RKO (cell line): ENCODE data around the gene CTDSP2.
"Not testable (repeated sequence)": the region's sequence is repeated elsewhere in the genome, so short reads cannot be mapped to it uniquely, and the experiment has no call there.

Source experiments
- DNase-seq: peaks from one replicate; pipeline ENCODE4 v3.0.0-alpha.2; 2016; ENCODE audit warnings: low spot score

Gene CTDSP2

DNA sequence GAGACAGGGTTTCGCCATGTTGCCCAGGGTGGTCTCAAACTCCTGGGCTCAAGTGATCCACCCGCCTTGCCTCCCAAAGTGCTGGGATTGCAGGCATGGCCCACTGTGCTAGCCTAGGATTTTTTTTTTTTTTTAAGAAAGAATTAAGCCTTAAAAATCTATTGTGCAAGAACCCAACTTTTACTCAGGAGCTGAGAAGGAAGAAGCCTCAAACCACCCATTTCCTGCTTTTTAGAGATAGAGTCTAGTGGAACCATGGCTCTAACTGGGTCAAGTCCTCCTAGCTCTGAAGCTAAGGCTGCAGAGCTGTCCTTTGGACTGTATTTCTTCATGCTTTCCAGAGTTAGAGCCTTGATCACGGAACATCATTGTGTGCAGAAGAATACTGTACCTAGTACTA, 65.3 kb downstream of the CTDSP2 start:
- DNase-seq: no peak

DNA sequence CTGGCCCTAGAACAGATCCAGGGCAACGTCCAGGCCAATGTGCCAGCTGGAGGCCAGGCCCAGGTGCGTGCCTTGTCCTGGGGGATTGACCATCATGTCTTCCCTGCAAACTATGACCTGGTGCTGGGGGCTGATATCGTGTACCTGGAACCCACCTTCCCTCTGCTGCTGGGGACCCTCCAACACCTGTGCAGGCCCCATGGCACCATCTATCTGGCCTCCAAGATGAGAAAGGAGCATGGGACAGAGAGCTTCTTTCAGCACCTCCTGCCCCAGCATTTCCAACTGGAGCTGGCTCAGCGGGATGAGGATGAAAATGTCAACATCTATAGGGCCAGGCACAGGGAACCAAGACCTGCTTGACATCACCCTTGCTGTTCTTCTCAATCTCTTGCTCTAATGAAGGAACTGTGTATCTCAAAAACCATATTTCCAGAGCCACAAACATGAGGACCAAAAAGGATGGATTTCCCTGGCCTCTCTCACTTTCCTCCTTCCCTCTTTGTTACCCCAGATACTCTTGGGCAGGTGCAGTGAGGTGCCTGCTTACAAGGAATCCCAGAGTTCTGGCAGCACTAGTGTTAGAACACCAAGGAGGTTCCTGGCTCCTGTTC, 66.1 kb downstream of the CTDSP2 start:
- DNase-seq: no peak

DNA sequence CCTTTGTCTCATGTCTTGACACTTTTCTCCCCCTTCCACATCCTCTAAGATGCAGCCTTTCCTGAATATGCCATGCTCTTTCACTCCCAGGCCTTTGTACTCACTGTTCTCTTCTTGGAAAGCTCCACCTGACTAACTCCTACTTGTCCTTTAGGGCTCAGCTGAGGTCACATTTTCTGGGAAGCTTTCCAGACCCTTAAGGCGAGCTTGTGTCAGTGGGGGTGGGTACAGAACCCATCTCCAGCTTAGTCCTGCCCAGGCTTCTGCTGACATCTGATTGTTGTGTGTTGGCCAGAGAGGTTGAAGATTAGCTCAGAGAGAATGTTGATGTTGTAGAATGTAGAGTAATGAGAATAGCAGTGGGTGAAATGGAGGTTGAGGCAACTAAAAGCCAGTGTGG, 66.8 kb downstream of the CTDSP2 start:
- DNase-seq: no peak

DNA sequence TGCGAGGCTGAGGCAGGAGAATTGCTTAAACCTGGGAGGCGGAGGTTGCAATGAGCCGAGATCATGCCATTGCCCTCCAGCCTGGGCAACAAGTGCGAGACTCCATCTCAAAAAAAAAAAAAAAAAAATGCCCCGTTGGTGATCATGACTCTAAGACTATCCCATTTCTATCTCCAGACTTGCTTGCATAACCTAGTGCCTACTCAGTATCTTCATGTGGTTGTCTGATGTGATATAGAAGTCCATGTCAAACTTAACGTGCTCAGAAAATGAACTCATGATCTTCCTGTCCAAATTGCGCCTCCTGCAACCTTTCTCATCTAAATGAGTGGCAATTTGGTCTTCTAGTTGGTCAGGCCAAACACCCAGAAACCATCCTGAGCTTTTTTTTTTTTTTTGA, 68.6 kb downstream of the CTDSP2 start:
- DNase-seq: no peak

DNA sequence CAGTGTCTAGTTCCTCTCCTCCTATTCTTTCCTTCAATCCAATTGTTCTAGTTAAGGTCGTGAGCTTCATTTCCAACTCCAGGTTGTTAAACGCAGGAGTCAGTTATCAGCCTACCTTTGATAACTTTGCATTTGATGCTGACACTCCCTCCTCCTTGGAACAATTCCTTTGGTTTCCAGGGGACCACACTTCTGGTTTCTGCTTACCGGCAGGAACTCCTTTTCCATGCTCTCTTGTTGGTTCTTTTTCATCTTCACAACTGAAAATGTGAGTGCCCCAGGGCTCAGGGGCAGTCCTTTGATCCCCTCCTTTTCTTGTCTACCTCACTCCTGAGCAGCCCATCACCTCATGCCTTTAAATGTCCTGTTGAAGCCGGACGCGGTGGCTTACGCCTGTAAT, 69.2 kb downstream of the CTDSP2 start:
- DNase-seq: no peak

DNA sequence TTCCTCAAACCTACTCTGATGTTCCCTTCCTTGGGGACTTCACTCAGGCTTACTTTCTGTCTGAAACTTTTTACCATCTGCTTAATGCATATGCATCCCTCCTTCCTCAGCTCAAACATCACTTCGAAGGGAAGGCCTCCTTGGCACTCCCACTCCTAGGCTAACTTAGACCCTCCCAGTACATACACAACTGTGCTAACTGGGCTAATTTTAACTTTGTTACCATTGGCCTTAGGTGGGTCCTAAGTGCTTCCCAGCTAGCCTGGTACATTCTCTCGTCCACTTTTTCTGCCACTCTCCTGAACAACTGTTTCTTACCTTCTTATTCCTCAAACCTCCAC, 70.3 kb downstream of the CTDSP2 start:
- DNase-seq: no peak

DNA sequence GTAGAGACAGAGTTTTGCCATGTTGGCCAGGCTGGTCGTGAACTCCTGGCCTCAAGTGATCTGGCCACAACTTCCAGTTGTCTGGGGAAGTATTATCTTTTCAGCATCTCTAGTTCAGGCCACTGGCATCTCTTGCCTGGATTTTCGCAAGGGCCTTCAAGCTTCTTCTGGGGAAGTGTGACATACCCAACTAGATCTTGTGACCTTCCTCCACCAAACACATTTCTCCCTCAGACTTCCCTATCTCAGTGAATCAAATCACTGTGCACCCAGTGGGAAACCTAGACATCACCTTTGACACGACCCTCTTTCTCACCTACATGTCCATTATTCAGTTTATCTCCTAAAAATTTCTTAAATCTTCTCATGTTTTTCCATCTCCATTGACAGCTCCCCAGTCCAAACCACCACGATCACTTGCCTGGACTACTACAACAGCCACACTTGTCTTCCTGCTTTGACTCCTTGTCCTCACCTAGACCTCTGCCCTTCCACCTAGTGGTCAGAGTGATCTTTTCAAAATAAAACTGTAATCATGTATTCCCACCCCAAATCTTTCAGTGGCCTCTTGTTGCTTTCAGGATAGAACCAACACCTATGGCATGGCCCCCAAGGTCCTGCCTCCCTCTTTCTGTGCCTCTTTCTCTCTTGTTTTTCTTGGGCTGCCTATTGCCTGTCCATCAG, 70.8 kb downstream of the CTDSP2 start:
- DNase-seq: peak; percentile 47

DNA sequence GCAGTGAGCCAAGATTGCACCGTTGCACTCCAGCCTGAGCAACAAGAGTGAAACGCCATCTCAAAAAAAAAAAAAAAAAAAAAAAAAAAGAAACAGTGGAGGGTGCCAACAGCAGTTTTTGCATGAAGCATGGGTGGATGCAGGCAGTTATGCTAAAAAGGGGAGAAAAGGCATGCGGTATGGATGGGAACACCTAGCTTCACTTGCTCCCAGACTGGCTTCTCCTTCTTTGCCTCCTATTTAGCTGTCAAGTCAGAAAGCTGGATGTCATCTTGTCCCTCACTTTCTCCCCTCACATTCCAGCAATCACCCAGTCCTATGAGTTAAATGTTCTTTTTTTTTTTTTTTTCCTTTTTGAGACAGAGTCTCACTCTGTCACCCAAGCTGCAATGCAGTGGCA, 71.5 kb downstream of the CTDSP2 start:
- no peak for DNase-seq

DNA sequence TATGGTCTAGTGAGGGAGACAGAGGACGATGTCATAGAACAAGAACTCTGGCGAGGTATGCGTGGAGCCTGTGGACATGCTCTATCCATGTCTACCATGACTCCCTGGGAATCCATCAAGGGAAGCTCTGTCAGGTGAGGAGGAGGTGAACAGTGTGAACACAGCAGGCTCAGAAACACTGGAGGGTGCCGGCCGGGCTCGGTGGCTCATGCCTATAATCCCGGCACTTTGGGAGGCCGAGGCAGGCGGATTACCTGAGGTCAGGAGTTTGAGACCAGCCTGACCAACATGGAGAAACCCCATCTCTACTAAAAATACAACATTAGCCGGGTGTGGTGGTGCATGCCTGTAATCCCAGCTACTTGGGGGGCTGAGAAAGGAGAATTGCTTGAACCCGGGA, 71.9 kb downstream of the CTDSP2 start:
- DNase-seq: not testable (repeated sequence)

DNA sequence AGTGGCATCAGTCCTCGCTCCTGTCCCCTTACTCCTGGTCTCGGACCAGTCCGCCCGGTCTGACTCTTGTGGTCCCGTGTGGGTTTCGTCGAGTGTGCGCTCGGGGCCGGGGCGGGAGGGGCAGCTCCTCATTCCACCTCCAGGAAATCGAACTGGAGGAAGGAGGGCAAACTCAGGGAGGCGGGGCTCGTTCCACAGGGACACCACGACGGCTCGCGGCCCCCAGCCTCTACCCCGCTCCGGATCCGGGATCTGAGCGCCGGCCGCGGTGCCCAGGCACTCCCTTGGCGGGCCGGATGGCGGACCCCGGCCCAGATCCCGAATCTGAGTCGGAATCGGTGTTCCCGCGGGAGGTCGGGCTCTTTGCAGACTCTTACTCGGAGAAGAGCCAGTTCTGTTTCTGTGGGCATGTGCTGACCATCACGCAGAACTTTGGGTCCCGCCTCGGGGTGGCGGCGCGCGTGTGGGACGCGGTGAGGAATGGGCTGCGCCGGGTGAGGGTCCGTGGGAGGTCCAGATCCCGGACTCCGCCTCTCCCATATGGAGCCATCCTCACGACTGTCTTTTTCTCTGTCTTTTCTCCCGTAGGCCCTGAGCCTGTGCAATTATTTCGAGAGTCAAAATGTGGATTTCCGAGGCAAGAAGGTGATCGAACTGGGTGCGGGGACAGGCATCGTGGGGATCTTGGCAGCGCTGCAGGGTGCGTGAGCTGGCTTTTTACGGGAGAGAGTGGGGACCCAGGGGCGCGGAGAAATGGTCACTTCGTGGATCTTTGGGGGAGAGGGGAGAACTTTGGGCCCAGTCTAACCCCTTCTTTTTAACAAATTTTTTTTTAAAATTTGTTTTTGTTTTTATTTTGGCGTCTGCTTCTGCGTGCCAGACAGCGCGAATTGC, 73.9 kb downstream of the CTDSP2 start, which contains the start of gene EEF1AKMT3:
TSS of gene EEF1AKMT3 (plus strand) at position 186 of the 894 bp plus-strand sequence. CDS start at position 297, 111 bp downstream.
- DNase-seq: peak; percentile 66

DNA sequence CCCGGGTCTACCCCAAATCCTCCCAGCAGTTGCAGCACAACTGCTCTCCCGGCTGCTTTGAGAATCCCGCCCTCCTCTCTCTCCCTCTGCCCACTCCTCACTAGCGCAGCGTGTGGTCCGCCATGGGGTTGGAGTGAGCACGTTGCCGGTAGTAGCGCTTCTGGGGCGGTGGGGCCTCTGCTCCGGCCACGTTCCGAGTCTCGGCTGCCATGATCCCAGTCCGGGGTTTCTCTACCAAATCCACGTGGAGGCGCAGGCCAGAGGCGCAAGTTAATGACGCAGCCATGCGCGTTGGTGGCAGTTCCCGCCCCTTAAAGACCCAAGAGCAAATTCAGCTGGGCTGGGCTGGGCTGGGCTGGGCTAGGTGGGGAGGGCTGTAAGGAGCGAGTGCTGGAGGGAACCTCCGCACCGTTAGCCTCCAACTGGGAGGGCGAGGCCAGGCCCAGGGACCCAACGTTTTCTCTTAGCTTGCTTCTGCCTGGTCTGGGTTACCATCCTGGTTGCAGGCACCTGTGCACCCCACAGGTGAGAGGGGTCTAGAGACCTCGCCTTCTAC, 74.6 kb downstream of the CTDSP2 start, which contains the start of gene METTL1:
TSS of gene METTL1 (minus strand) at position 233 of the 556 bp plus-strand sequence. CDS start at position 211, 22 bp downstream.
- peak; percentile 97 for DNase-seq

DNA sequence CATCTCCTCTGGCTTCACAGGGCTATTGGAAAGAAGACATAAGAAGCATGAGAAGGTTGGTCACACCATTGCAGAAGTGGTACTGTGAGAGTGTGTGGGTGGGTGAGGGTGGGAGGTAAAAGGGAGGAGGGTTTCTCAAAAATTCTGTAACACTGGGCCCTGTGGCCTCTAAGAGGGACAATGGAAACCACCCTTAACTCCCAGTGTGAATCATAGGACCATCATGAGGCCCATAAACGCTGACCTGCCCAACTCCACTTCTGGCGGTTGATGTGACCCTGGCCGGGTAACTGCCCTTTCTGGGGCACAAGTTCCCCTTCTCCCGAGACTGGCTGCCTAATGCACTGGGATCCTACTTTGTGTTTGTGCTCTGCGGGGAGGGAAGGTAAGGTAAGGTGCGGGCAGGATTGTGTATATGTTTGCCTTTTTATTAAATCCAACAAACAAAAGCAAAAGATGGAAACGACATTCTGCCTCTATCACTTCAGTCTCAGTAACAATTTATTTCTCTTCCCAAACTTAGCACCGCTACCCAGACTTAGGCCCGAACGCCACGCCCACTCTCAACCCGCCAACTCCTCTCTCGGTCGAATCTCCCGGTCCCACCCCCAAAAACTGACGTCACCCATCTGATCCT, 75.2 kb downstream of the CTDSP2 start:
- peak; percentile 93 for DNase-seq

DNA sequence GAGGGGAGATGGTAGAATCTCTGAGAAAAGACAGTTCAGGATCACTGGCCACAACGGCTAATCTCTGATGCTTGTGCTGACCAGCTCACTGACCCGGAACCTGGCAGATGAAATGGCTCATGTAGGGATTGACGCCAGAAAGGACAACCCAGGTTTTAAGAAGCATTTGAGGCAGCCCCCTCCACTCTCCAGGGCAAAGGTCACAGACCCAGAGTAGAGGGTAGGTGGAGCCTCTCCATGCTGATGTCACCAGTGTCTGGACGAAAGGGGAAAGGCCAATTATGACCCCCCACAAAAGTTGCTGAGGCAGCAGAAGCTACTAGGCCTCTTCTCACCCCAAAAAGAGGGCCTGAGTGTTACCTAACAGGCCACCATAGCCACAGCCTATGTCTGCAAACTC, 75.8 kb downstream of the CTDSP2 start:
- no peak for DNase-seq
